GM21367 (cell line): ENCODE results near the gene MAP2.
A peak's percentile ranks its signal among the peaks of the same experiment; 100 is the strongest.
"Not testable (repeated sequence)": the region's sequence is repeated elsewhere in the genome, so short reads cannot be mapped to it uniquely, and the experiment has no call there.

Source experiments
- ATAC-seq: cut with Tn5 transposase; IDR thresholded peaks from one replicate; pipeline ENCODE4 v1.9.1; 2021; ENCODE audit not compliant: unreplicated experiment

MAP2 gene

DNA sequence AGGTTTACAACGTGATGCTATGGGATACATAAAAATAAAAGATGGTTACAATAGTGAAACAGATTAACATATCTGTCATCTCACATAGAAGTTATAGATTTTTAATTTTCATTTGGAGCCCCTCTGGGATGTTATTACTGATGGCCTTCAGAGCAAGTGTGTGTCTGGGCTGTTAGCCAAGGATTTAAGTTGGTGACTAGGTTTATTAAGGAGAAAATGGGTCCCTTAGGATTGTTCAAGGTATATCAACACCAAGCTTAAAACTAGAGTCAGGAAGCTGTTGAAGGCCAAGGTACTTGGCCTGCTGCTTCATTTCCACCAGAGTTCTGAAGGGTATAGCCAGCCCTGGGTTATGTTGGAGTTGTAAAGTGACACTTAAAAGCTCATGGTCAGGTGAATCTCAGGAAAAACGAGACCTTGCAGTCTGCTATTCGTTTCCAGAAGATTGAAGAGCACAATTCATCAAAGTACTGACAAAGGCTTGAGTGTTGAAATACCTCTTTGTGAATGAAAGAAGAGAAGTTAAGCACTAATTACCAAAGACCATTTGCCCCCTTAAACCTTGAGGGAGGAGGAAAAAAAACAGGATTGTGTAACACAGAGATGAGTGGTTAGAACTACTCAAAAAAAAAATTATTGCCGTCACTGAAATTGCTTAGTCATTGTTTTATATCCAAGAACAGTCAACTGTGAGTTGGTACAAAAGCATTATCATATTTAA is 48.4 kb downstream of the MAP2 start:
- no peak for ATAC-seq

DNA sequence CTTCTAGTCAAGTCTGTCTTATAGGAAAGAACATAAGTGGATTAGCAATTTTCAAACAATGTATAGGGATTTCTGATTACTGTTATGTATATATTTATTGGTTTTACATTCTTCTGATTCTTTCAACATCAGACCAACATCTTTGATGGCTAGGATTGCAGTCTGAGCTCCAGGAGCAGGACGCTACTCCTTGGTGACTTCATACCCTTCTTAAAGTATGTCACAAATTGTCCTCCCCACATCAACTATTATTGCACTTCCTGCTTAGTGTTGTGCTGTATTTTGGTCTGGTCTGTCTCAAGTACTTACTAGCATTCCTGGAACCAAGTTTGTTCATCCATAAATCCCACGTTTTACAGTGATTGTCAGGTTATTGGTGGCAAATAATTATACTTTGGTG is 49.0 kb downstream of the MAP2 start:
- ATAC-seq, result no peak

DNA sequence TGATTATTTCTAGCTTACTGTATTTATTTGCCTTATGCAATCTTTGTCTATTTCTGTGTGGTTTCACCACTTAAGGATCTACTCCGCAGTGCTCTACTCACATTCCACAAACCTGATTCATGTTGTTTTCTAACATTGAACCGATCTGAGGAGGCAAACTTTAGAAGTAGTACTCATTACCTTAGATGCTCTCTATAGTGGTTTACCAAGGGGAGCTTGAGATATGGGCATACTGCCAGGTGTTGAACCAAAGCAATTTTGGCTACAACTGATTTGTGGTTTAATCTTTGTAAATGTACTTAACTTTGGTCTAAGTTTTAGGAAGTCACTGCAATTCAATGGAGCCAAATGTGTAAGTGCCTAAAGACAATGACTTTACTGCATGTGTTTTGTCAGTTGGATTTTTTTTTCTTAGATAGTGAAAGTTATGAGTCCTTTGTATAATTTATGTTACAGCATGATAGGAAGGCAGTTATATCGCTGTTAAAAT is 50.1 kb downstream of the MAP2 start:
- no peak for ATAC-seq

DNA sequence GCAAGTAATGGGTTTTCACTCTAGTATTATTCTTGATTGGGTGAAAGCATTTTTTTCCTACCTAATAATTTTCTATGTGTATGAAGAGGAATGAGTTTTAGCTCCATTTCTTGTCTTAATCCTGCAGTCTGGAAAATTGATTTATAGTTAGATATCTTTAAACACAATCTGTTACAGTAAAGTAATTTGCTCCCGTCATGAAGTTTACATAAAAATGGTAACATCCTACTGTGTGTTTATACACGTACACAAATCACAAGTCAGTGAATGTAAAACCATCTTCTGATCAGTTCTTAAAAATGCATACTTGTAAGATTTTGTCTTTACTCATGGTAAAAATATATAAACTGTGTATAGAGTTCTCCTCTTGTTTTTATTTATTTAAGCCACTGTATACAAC is 51.1 kb downstream of the MAP2 start:
- no peak for ATAC-seq

DNA sequence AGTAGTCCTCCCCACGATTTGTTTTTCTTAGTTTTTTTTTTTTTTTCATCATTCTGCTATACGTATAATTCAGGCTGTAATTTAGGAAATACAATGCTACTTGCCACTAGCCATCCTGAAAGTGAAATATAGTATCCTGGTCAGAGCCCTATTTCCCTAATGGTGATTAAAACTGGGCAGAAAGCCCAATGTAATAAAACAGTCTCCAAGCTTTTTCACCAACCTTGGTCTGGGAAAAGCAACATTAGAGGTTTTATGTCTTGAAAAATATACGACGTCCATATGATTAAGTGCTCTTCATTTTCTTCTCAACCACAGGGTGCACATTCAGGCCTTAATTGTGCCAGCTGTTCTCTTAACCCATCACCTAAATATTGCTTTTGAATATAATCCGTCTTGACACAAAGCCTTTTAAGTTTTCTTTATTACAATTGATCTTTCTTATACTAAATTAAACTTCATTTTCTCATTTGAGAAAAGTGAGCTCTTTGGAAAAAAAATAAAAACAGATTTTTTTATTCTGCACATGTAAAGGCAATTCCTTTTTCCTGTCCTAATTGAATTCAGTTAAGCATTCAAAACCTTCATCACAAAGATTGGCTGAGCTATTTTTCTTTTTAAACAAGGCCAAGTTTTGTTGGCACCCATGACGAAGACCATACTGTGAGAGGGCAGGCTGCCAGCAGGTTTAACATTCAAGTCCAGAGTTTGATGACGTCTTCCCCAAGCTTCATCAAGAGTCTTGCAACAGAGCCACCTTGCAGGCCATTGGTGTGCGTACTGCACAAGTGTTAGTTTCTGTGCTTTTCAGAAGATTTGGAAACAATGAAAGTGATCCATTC is 52.7 kb downstream of the MAP2 start:
- no peak for ATAC-seq

DNA sequence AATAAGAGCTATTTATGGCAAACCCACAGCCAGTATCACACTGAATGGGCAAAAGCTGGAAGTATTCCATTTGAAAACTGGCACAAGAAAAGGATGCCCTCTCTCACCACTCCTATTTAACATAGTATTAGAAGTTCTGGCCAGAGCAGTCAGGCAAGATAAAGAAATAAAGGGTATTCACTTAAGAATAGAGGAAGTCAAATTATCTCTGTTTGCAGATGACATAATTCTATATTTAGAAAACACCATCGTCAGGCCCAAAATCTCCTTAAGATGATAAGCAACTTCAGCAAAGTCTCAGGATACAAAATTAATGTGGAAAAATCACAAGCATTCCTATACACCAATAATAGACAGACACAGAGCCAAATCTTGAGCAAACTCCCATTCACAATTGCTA is 68.4 kb downstream of the MAP2 start:
- ATAC-seq, result not testable (repeated sequence)

DNA sequence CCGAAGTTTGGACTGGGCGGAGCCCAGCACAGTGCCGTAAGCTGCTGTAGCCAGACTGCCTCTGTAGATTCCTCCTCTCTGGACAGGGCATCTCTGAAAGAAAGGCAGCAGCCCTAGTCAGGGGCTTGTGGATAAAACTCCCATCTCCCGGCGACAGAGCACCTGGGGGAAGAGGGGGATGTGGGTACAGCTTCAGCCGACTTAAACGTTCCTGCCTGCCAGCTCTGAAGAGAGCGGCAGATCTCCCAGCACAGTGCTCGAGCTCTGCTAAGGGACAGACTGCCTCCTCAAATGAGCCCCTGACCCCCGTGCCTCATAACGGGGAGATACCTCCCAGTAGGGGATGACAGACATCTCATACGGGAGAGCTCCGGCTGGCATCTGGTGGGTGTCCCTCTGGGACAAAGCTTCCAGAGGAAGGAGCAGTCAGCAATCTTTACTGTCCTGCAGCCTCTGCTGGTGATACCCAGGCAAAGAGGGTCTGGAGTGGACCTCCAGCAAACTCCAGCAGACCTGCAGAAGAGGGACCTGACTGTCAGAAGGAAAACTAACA is 71.3 kb downstream of the MAP2 start:
- not testable (repeated sequence) for ATAC-seq

DNA sequence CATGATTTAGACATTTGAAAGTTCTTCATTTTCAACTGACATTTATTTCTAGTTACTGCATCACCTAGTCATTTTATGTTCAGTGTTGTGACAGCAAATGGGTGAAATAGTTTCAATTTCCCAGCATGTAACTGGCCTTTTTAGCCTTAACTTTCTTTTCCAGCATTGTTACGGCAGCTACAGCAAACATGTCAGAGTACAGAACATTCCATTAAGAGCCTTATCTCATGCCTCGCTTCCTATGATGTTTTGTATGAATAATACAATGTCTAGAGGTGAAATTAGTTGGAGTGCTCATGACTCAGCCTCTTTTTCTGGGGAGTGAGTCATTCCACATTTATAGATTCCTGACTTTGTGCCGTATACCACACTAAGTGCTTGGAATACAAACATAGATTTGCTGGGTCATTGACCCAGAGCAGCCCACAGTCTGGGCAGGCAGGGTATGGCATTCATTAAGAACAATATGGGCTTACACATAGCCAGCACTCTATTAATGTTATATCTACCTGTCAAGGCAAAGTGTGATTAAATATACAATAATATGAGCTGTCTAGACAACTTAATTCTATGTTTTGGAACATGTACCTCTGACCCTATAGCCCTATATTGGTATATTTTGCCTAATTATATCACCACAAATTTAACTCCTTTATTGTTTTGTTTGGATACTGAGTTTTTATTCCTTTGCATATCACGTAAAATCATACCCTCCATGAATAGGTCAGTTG is 72.2 kb downstream of the MAP2 start:
- ATAC-seq, result no peak

DNA sequence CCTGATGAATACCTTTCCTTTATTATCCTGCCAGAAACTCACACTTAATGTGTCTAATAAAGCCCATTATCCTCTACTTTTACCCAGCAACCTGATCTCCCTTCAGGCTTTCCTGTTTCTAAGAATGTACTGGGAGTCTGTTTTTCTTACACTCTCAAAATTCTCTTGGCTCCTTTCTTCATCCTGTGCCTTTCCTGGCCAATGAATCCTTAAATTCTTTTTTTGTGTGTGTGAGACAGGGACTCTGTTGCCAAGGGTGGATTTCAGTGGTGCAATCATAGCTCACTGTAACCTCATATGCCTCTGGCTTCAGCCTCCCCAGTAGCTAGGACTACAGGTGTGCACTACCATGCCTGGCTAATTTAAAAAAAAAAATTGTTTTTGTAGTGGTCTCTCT is 72.7 kb downstream of the MAP2 start:
- ATAC-seq, result no peak

DNA sequence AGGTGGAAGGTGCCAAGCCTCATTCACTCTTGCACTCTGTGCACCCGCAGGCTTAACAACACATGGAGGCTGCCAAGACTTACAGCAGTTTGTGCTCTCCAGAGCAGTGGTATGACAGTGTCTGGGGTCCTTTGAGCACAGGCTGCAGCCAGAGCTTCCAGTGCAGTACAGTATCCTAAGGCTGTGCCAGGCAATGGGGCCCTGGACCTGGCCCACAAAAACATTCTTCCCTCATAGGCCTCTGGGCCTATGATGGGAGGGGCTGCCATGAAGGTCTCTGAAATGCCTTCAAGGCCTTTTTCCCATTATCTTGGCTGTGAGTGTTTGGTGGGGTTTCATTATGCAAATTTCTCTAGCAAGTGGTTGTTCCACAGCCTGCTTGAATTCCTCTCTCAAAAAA is 74.8 kb downstream of the MAP2 start:
- no peak for ATAC-seq

DNA sequence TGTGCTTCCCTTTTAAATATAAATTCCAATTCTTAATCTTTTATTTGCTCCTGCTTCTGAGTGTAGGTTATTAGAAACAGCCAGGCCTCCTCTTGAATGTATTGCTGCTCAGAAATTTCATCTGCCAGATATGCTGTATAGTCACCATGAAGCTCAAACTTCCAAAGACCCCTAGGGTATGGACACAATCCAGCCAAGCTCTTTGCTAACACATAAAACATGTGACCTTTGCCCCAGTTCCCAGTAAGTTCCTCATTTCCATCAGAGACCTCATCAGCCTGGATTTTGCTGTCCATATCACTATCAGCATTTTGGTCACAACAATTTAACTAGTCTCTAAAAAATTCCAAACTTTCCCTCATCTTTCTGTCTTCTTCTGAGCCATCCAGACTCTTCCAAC is 75.2 kb downstream of the MAP2 start:
- no peak for ATAC-seq

DNA sequence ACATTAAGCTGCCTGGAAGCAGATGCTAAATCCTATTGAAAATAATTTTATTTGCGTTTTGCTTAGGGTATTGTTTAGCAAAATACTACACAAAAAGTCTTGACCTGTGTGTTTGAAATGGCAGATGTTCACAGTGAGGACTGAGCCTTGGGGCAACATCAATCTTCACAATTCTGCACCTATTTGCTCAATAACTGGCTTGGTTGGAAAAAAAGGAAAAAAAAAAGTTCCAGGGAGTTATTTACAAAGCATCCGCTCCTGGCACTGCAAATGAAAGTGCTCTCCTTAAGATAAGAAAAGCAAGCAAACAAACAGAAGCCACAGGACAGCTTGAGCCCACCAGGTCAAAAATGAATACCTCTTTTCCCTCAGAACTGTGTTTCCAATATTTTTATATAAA is 77.7 kb downstream of the MAP2 start:
- ATAC-seq, result no peak

DNA sequence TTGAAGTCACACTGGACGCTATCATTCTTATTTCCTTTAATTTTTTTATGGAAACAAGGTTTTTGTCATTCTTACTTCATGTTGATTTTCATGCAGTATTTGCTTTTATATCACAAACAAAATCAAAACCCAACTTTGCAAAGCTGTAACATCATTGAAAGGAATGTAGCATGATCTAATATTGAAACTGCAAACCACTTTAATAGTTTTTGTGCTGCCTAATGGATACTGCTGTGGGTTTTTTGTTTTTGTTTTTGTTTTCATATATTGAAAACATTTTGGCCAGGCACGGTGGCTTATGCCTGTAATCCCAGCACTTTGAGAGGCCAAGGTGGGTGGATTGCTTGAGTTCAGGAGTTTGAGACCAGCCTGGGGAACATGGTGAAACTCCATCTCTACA is 81.6 kb downstream of the MAP2 start:
- ATAC-seq, result peak; percentile 60

DNA sequence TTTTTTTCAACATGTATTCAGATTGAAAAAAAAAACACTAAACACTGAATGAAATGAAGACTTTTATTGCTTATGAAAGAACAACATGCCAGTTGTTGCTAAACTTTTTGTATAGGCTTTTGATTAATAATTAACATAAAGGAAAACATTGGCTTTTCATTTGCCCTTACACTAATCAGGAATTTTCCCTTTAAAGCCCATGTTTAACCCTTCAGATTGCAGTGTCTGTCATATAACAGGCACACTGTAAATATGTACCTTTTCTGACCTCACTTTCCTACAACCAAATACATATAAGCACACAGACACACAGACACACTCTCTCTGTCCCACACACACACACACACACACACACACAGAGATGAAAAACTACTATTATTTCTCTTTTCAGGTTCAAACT is 84.4 kb downstream of the MAP2 start:
- no peak for ATAC-seq

DNA sequence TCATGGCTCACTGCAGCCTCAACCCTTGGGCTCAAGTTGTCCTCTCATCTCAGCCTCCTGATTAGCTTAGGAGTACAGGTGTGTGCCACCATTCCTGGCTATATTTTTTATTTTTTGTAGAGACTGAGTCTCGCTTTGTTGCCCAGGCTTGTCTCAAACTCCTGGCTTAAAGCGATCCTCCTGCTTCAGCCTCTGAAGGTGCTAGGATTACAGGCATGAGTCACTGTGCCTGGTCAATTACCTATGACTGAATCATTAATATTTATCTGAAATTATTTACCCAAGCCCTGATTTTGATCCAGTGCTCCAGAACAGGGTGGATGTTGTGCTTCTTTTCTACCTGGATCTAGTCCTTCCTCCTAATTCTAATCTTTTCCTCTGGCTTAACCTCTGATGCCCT is 87.8 kb downstream of the MAP2 start:
- ATAC-seq, result no peak

DNA sequence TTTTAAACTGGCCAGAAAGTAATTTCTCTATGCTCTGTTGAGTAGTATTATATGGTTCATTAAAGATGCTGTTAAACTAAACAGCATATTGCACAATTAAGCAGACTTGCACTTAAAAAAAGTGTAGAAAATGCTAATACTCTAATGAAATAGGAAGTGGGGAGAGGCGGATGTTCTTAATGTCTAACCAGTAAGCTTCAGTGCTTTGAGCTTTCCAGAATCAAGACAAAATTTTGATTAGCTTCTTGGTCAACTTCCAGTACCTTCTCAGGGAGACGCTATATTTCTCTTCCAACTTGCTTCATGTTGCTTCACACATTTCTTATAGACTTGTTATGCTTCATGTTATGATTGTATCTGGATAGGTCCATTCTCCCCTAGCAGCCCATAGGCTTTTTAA is 89.1 kb downstream of the MAP2 start:
- ATAC-seq, result no peak

DNA sequence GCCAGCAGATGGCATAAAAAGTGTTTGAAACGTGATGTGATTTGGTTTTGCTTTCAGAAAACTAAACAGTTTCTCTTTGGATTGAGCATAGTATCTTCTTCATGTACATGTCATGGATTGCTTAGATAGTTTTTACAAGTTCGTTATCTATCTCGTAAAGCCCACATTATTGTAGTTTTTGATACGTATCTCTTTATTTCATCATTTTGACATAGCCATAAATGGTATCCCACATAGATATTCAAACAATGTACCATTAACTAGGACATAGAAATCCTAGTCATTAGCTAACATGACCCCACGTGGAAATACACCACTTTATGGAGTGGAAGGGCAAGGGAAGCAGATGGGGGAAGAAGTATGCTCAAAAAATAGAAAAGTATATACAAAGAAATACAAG is 93.6 kb downstream of the MAP2 start:
- ATAC-seq, result no peak

DNA sequence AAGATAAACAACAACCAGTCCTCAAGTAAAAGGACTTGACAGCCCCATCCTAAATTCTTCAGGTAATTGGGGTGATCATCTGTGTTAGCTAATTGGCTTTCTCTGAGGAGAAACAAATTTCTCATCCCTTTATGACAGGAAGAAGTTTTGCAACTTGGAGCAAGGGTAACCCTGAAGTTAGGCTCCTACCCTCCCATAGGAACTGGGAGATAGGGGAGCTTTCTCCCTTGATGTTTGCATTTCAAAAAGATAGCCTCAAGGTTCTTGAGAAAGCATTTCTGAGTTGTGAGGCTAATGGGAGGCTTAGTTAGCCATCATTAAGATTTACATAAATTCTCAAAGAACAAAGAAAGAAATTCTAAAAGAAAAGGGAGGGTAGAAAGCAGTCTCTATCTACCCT is 95.4 kb downstream of the MAP2 start:
- no peak for ATAC-seq

DNA sequence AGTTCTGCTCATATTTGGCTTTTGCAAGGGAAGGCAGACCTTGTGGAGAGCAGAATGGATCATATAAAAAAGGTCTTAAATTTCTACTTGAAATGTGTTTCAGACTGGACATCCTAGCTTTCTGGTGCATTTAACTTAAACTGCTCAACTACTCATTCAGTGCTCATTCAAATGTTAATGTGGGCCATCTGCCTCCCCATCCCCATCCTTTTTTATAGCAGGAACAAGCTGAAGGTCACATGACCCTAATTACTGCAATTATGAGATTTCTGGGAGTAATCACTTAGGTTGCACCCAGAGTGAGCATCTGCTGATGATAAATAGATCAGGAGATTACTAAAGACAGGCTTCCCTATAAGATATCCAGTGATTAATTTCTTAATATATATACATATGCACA is 96.1 kb downstream of the MAP2 start:
- ATAC-seq, result no peak

DNA sequence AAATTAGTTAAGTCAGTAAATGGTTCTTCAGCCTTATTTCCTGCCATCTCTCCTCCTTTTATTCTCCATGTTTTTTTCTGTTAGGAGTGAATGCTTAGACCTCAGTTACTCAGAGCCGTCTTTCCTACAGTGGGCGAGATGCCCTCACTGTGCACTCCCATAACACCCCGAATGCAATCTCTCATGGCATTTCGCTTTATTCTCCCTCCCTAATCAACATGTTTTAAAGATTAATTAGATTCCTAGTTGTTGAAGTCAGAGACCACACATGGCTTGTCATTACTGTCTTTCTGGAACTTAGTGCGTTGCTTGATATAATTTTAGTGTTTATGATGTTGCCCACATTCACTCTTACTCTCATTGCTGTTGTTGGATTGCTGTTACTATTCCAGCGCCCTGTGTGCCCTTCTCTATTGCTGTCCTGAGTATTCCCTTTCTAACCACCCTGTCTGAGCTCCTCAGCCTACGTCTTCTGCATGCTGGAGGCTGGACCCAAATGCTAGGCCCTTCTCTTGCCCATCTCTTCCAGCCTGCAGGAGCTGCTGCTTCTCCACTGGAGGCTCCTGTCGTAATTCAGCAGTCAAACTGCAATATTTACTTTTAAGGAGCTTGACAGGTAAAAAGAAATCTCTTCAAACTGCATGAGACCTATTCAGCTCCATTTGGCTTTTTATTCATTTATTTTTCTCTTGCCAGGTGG is 99.3 kb downstream of the MAP2 start:
- ATAC-seq, result no peak

DNA sequence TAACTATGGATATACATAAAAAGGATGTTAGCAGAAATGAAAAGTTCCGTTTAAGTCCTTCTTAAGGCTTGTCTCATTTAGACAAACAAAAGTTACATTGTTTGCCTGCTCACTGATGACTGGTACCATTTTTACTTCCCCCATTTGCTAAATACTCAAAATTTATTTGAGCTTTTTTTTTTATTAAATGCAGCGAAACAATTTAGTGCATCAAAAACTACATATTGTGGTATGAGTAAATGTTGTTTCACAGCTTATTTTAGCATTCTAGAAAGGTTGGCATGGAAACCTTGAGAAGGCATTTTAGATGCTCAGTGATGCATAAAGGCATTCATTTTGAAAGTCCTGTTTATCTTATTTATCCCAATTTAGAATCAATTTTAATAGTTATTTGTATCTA is 100.0 kb downstream of the MAP2 start:
- peak; percentile 53 for ATAC-seq
